HG03159 (cell line): ENCODE measurements around the gene SPG21.

ENCODE experiments used
- ATAC-seq: cut with Tn5 transposase; IDR thresholded peaks from one replicate; pipeline ENCODE4 v1.9.1; 2021; ENCODE audit warnings: mild to moderate bottlenecking, moderate library complexity; ENCODE audit not compliant: unreplicated experiment

SPG21 gene

GRCh38 chr15:64993290-64993689, 3.6 kb upstream of the SPG21 start:
- no peak for ATAC-seq

DNA sequence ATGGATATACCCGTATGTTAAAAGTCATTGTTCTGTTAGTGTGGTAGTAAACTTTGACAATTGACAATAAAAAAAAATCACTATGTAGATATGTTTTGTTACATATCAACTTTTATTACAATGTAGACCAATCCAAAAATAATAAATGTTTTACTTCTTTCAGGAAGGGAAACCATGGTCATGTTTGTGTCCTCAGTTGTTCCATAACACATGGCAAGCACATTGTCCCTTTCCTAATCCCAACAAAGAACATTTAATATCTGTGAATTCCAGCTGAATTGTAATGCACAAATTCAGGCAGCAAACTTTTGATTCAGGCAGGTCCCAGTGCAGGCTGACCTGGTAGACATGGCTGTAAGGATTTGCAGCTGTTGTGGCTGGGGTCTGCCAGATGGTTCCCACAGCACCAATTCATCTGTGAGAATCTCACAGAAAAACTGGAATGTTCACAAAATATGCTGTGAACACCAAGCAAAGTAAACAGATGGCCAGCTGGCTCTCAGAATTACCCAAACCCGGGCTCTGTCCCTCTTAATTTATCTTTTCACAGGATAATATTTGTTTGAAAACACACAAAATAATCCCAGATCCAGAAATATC, 1.9 kb upstream of the SPG21 start:
- no peak for ATAC-seq

DNA sequence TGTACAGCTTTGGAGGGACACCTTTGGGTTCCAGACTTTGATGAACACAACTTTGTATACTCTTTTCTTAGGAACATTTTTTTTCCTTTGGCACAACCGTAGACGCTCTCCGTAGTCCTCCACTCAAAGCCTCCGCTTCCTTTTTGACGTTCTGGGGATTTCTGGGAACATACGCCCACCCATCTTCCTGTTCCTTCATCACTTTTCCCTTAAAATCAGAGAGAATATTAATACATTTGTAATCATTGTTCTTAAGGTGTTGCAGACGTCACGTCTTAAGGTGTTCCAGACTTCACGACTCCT, 405 bp upstream of the SPG21 start:
- ATAC-seq = no peak

GRCh38 chr15:64987136-64987535, 2.6 kb downstream of the SPG21 start:
- no peak for ATAC-seq

GRCh38 chr15:64985366-64986033, 4.2 kb downstream of the SPG21 start:
- no peak for ATAC-seq

GRCh38 chr15:64982472-64982871, 7.2 kb downstream of the SPG21 start:
- no peak for ATAC-seq

DNA sequence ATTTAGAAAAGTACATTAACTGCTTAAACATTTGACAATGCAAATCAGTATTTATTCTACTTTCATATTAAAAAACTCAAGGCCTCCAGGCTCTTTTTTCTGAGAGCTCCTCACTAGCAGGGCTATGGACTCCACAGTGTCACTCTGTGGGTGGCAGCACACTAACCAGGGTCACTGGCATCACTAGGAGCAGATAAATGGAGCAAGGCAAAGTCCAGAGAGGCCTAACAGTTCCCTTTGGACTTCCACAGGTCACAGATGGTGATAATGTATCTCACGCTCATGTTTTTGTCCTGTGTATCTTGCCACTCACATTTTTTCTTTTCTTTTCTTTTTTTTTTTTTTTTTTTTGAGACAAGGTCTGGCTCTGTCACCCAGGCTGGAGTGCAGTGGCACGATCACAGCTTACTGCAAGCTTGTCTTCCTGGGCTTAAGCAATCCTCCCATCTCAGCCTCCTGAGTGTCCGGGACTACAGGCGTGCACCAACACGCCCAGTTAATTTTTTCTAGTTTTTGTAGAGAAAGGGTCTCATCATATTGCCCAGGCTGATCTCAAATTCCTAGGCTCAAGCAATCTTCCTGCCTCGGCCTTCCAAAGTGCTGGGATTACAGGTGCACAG, 7.8 kb downstream of the SPG21 start:
- ATAC-seq = no peak

DNA sequence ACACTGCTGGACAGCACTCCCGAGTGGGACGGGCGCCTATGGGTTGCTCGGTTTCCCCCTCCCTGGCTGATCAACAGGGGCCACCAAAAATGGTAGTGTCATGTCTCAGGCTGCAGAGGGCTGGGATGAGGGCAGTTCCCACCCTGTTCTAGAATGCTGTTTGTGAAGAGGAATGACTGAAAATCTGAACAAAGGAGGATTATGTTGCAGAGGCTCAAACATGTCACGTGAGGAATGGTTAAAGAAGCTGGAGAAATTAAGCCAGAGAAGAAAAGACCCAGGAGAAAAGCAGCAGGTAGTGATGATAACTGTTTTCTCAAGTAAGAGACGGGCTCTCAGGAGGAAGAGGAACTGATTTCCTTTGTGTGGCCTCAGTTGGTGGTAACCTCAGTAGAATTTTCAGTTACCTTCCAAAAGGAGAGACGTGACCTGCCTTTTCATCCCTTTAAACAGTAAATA, 10.4 kb downstream of the SPG21 start:
- ATAC-seq = no peak

- ATAC-seq = no peak
Measured at GRCh38 chr15:64975390-64975789, 14.3 kb downstream of the SPG21 start.

GRCh38 chr15:64970698-64971097, 19.0 kb downstream of the SPG21 start:
- ATAC-seq = no peak

- ATAC-seq = no peak
Measured at GRCh38 chr15:64969401-64969800, 20.3 kb downstream of the SPG21 start.

GRCh38 chr15:64961013-64961412, 28.7 kb downstream of the SPG21 start:
- no peak for ATAC-seq

GRCh38 chr15:64960153-64960552, 29.6 kb downstream of the SPG21 start:
- no peak for ATAC-seq

GRCh38 chr15:64959128-64959527, 30.6 kb downstream of the SPG21 start:
- no peak for ATAC-seq

GRCh38 chr15:64954395-64954794, 35.3 kb downstream of the SPG21 start:
- ATAC-seq = no peak

GRCh38 chr15:64951777-64952418, 37.8 kb downstream of the SPG21 start:
- no peak for ATAC-seq

- no peak for ATAC-seq
Measured at GRCh38 chr15:64950888-64951287, 38.8 kb downstream of the SPG21 start.

GRCh38 chr15:64949383-64950186, 40.1 kb downstream of the SPG21 start:
- no peak for ATAC-seq

GRCh38 chr15:64948916-64949315, 40.8 kb downstream of the SPG21 start:
- no peak for ATAC-seq

DNA sequence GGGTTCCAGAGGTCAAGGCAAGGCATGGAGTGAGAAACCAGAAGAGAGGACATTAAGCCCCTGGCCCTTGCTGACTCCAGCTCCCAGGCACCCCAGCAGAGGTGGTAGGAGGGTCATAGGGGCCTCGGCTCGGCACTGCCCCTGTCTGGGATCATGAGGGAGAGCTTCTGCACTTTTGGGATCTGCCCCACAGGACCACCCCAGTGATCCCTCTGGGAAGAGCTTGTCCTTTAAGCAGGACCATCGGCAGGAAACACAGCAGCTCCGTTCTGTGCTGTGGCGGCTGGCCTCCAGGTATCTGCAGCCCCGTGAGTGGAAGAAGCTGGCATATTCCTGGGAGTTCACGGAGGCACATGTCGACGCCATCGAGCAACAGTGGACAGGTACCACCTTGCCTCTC, 42.5 kb downstream of the SPG21 start:
- ATAC-seq = no peak

DNA sequence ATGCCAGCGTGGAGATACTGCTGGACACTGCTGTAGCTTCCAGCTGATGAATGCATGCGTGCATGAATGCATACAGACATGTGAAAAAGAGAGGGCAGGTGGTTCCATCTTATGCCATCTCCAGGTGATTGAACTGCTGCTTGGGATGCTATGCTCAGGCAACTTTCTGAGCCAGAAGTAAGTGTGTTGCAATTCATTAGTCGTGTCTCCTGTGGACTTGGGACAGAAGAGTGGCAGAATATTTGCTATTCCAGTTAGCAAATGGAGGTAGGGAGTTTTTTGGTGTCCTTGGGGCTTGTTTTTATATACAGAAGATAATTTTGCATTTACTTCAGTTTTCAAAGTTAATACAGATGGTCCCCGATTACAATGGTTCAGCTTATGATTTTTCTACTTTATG, 44.8 kb downstream of the SPG21 start:
- ATAC-seq = no peak
